GM18499 (cell line): ENCODE data around the gene DLGAP1.

Source experiments
- ATAC-seq: cut with Tn5 transposase; IDR thresholded peaks from one replicate; pipeline ENCODE4 v1.9.1; 2021; ENCODE audit warnings: moderate number of reproducible peaks; ENCODE audit not compliant: insufficient read depth, unreplicated experiment

Gene DLGAP1

DNA sequence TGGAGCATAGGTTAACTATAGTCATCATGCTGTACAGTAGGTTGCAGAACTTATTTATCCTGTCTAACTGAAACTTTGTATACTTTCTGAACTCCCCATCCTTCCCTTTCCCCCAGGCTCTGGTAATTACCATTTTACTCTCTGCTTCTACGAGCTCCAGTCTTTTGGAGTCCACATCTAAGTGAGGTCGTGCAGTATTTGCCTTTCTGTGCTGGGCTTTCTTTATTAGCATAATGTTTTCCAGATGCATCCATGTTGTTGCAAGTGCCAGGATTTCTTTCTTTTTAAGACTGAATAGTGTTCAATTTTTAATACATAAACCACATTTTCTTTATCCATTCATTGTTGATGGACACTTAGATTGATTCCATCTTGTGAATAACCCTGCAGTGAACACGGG is 541.0 kb downstream of the DLGAP1 start:
- no peak for ATAC-seq

DNA sequence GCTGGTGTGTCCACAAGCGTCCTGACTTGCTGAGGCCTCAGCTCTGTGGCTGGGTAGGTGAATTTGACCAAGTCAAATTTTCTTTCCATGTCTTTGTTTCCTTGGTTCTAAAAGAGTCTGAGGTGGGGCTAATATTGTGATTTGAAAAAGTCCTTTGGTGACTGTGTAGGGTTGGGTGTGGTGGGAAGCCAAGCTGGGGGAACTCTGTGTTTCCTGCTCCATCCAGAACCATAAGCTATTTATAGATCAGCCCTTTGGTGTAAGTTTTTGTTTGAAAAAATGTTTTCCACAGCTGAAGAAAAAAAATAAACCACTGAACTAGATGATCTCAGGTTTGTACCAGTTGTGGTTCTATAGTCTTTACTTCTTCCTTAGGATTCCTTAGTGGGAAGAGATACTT is 542.4 kb downstream of the DLGAP1 start:
- no peak for ATAC-seq

- no peak for ATAC-seq
Measured at GRCh38 chr18:3911413-3911812, 543.7 kb downstream of the DLGAP1 start.

GRCh38 chr18:3910512-3910911 is 544.6 kb downstream of the DLGAP1 start:
- ATAC-seq = no peak

DNA sequence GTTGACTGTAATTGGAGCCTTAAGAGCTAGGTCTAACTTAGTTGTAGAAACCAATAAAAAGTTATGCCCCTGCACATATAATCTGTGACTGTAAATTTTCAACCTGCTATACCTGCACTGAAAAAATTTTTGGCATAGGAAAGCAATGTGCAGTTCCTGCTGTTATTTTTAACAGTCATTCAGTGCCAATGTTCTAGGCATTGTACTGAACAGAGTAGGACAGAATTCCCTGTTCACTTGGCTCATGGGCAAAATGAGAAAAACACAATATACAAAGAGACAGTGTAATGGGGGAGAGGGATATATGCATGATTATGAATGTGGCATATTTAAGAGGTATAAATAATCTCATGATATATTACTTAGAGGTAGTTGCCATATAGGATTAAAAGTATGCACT is 547.2 kb downstream of the DLGAP1 start:
- no peak for ATAC-seq

- ATAC-seq = no peak
Measured at GRCh38 chr18:3906116-3906750, 548.9 kb downstream of the DLGAP1 start.

GRCh38 chr18:3903337-3903736 is 551.8 kb downstream of the DLGAP1 start:
- ATAC-seq = no peak

DNA sequence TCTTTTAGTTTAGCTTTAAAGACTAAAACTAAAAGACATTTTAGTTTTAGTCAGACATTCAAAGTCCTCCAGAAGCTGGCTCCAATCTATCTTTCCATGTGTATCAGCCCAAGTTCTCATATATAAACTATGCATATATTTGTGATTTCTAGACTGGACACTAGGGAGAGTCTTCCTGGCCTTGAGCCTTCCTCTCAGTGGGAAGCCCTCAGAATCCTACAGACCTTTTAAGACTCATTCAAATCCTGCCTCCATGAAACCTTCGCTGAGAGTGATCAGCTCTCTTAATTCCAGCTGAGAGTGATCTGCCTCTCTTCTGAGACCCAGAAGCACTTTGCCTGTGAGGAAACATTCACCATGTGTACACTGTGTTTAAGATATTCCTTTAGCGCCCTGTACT is 552.4 kb downstream of the DLGAP1 start:
- ATAC-seq = no peak

GRCh38 chr18:3901811-3902210 is 553.3 kb downstream of the DLGAP1 start:
- no peak for ATAC-seq

- ATAC-seq = no peak
Measured at GRCh38 chr18:3901042-3901441, 554.1 kb downstream of the DLGAP1 start.

GRCh38 chr18:3900327-3900726 is 554.8 kb downstream of the DLGAP1 start:
- ATAC-seq = no peak

DNA sequence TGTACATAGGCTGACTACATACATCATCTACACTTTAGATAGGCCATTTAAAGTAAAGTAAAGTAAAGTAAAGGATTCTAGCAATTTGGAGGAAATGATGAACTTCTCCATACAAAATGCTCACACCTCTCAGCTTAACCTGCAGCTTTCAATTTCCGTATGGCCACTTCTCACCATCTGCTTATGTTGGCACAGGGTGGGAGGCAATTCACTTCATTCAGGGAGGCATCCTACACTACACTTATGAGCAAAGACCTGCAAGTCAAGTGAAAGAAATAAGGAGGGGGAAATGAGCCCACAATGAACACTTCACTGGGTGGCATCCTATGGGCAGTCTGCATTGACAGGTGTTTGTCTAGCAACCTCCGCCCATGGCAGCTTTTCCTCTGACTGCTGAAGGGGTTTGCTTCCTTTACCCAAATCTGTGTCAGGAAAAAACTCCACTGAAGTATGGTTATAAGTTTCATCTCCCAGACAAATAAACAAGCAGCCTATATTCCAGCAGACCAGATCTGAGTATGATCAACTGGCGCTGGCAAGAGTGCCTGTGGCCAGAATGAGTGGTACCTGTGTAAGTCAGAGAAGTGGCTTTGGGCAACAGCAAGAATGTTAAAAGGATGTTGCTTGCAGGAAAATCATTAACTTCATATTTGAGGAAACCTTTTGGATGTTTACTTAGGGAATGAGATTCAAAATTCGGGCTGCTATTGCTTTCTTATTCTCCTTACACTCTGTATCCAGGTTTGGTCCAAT is 556.1 kb downstream of the DLGAP1 start:
- no peak for ATAC-seq

DNA sequence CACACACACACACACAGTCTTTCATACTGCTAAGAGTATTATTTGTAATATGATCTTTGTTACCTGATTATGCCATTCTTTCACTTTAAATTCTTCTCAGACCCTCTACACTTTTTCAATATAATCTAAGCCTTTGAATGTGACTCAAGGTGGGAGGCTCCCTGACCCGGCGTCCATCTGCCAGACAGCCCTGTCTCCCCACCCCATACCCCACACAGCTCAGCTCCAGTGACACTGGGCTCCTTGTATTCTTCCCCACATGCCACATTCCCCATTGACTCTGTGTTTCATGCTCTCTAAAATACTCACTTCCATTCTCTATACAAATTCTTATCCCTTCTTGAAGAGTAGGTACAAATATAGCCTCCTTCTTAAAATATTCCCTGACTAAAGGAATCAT is 563.0 kb downstream of the DLGAP1 start:
- ATAC-seq = no peak

DNA sequence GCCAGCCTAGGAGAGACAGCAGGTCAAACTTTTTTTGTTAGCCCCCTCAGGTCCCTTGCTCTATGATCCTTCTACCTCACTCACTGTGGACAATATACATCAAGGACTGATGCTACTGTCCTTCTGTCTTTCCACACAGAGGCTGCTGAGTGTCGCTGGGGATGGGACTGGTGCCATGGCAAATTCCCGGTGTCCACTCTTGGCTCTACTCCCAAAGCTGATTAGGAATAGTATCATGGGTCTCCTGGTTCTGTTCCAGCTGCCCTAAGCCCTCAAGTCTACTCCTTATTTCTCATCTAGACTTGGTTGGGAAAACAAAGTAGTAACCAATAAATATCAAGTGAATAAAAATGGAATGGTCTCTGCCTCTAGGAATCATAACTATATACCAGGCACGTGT is 563.9 kb downstream of the DLGAP1 start:
- ATAC-seq = no peak

DNA sequence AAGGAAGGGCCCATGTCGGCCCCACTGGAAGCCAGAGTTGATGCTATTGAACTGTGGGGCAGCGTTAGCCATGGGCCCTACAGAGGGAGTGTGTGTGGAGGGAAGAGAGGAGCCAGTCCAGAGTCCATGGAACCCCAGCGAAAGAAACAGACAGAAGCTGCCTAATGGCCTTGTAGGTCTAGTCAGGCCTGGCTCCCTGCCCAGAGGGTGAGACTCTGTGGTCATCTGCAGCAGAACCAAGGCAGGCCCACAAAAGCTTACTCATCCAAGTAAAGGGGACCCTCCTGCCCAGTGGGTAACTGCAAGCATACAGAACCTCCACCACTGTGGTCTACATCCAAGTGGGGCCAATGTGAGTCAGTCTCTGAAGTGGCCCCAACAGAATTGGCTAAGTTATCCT is 565.3 kb downstream of the DLGAP1 start:
- no peak for ATAC-seq

GRCh38 chr18:3889121-3889520 is 566.0 kb downstream of the DLGAP1 start:
- no peak for ATAC-seq

DNA sequence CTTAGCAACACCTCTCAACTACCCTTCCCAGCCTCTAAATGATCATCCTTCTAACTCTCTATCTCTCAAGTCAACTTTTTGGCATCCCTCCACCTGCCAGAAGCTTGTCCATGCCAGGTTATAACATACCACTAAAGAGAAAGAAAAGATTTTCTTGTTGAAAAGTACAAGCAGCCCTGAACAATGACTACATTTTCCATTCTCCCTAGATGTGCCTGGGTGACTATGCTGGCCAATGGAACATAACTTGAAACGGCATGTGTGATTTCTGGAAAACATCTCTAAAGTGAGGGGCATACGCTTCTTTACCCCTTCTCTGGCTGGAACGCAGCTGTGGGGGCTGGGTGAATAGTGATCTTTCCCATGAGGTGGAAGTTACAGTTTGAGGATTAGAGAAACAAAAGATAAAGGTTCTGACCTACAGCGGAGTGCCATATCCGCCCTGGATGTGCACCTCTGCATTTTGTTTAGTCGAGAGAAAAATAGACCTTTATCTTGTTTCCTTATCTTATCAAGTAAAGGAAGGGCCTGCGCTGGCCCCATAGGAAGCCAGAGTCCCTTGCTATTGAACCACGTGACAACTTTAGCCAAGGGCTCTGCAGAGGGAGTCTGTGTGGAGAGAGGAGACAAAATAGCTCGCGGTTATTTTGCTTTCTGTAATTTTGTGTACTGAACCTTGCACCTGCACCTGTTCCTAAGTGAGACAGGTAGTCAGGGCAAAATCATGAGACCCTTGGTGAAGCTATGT is 568.4 kb downstream of the DLGAP1 start:
- ATAC-seq = no peak

DNA sequence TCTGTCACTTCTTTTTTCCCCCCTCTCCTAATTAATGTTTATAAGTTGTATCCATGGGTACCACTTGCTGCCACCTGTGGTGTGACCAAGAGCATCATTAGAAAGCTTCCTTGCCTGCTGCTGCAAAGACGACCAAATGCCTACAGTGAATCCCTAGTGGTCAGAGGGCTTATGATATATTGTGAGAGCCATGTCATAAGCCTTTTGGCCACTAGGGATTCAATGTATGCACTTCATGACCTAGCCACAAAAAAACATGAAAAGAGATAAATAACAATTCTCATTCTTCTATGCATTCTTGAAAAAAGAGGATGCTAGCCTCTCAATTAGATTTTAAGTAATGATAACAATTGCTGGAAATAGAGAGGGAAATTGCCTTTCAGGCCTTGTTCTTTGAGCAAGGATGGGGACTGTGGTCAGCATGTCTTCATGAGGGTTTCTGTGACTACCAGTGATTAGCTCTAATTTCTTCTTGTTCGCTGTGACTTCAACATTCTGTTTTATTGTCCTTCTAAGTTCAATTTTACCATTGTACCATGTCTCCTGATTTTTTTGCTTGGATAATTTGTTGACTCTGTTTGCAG is 569.8 kb downstream of the DLGAP1 start:
- ATAC-seq = no peak

- no peak for ATAC-seq
Measured at GRCh38 chr18:3879836-3880120, 575.3 kb downstream of the DLGAP1 start.

- ATAC-seq = no peak
Measured at GRCh38 chr18:3879114-3879835, 575.8 kb downstream of the DLGAP1 start.

GRCh38 chr18:3878401-3878800 is 576.7 kb downstream of the DLGAP1 start:
- no peak for ATAC-seq
